Stimulated activated CD8-positive, alpha-beta memory T cell treated with anti-CD3 and anti-CD28 coated beads, Interleukin-4, amount 100 ng/mL, for 48 hours (primary cell): Measurements from ENCODE around the gene SLC6A11.

Experiments used
- DNase-seq: peaks from one replicate; pipeline ENCODE4 v3.0.0-alpha.2; 2020

Gene SLC6A11

GRCh38 chr3:10933805-10934481 is 117.9 kb downstream of the SLC6A11 start:
- no peak for DNase-seq

- no peak for DNase-seq
Measured at GRCh38 chr3:10935028-10935427, 119.0 kb downstream of the SLC6A11 start.

DNA sequence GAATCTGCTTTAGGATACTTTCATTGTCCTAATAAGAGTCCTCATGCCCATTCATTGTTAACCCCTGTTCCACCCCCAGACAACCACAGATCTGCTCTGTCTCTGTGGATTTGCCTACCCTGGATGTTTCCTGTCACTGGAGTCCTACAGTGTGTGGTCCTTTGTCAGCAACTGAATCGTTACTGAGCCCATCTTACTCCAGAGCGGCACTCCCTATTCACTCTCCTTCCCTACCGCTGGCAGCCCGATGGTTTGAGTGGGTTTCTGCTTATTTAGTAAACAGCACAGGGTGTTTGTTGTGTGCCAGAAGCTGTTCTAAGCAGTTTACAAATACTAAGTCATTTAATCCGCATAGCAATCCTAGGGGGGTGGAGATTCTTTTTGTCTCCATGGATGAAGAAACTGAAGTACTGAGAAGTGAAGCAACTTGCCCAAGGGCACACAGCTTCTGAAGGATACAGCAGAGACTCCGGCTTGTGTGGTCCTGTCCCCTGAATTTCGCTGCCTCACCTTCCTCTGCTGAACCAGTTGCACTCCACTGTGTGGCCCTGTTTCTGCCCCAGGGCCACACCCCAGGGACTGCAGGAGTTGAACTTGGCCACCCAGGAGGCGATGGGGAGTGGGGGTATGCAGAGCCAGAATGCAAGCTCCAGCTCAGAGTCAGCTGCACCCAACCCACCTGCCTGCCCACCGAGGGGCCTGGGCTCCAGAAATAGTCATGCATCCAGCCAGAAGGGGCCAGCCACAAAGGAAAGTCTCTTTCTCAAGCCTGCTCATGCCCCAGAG is 120.0 kb downstream of the SLC6A11 start:
- no peak for DNase-seq

GRCh38 chr3:10936686-10937085 is 120.7 kb downstream of the SLC6A11 start:
- DNase-seq: no peak

- no peak for DNase-seq
Measured at GRCh38 chr3:10937141-10937825, 121.3 kb downstream of the SLC6A11 start.

- DNase-seq: no peak
Measured at GRCh38 chr3:10939556-10939955, 123.5 kb downstream of the SLC6A11 start.

DNA sequence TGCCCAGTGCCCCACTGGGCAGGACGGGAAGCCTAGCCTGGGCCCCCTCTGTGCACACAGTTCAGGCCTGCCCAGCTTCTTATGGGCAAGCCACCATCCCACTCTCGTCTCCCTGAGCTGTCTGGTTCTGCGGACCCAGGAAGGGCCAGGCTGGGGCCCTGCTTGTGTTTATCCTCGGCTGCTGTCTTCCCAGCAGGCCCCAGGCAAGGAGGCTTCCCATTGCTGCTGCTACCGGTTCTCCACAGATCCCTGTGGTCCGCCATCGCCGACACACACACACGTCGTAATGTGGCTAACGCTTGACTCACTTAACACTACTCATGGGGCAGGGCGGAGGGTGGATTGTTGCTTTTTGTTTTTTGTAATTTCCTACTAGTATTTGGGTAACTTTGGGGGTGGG is 124.1 kb downstream of the SLC6A11 start:
- no peak for DNase-seq

DNA sequence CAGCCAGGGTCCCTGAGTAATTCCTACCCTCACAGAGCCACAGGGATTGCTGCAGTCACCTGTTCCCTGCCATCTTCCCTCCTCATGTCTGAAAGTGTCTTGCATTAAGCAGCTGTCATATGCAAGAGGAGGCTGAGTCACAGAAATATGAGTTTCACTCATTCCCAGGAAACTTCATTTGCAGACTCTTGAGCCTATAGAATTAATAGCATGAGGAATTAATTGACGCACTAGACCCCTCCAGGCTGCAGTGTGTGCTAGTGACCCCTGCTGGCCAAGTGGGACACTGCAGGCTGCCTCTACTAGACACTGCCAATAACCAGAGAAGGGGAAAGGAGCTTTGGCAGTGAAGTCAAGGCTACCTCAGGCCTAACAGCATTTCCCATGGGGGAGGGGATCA is 125.9 kb downstream of the SLC6A11 start:
- DNase-seq: peak; percentile 67

GRCh38 chr3:10942690-10943205 is 126.7 kb downstream of the SLC6A11 start:
- no peak for DNase-seq

GRCh38 chr3:10944866-10945265 is 128.8 kb downstream of the SLC6A11 start:
- DNase-seq: no peak

- peak; percentile 80 for DNase-seq
Measured at GRCh38 chr3:10945683-10946287, 129.8 kb downstream of the SLC6A11 start.

DNA sequence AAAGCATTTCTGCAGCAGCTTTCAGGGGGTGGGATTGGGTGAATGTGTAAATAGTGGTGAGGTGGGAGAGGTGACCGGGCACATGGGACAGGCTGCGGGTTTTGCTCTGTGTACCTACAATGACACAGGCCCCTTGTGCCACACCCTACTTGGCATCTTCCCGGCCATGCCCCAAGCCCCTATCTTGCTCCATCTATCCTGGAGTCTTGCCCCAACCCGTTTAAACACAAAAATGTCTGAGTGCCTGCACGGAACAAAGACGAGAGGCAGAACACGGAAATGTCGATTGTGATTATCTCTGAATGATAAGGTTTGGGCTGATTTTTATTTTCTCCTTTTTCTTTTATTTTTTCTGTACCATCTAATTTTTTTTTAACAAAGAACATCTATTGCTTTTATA is 130.5 kb downstream of the SLC6A11 start:
- no peak for DNase-seq

- DNase-seq: no peak
Measured at GRCh38 chr3:10948326-10948725, 132.3 kb downstream of the SLC6A11 start.

DNA sequence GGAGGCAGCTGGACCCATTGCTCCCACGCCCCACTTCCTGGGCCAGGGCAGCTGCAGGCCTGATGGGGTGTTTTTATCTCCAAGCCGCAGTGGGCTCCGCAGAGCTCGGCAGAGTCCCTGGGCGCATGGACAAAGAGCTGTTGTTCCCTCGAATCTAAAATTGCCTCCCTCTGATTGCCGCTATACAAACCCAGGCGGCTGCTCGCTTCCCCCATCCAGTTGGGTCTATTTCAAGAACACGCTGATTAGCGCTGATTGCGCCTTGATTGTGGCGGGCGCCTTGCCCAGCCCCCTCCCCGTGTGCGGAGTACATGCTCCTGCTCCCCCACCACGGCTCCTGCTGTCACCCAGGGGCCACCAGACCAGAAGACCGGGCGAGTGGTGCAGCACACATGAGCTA is 133.2 kb downstream of the SLC6A11 start:
- no peak for DNase-seq

DNA sequence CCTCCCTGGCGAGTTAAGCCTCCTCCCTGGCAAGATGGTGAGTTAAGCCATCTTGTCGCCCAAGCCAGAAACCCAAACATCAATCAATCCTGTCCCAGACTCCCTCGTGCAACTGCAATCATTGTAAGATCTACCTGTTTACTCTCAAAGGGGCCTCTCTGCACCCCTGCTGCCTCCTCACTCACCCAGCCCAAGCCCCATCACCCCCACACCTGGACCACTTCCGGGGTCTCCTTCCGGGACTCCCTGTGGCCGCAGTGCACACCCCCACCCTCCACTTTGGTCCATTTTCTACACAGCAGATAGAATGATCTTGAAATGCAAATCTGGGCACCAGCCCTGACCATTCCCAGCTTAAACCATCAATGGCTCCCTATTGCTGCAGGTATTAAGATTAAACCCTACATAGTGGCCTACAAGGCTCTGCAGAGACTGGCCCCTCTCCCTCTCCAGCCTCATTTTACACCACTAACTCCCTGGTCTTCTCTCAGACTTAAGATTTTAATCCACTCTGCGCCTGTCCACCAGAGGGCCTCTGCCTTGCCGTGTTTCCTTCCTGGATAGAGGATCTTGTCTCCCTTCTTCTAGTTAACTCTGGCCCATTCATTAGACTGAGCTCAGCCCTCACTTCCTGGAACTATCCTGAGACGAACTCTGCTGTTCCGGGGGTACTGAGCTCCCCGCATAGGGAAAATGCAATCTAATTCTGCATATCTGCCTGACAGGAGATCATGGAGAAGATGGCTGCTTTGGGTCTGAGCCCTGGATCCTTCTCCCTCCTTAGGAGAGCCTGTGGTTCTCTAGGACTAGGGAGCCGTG is 134.7 kb downstream of the SLC6A11 start:
- DNase-seq: peak; percentile 25

- no peak for DNase-seq
Measured at GRCh38 chr3:10951295-10951926, 135.4 kb downstream of the SLC6A11 start.

DNA sequence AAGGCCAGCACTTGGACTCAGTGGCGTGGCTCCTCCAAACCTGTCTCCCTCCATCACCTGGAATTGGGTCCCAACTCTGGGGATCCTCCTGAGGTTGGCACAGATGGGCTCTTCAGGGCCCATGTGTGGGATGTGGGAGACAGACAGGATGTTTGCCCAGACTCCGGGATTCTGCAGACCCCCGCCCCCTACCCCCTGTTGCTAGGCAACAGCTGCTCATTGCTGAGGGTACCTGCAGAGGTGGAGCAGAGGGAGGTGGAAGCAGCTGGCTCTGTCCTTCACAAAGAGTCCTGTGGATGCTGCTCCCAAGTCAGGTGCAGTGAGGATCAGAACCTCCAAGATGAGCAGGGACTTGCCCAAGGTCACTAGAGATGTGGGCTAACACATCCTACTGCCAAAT is 136.5 kb downstream of the SLC6A11 start:
- DNase-seq: no peak

GRCh38 chr3:10954740-10955139 is 138.7 kb downstream of the SLC6A11 start:
- DNase-seq: no peak

- DNase-seq: no peak
Measured at GRCh38 chr3:10955711-10956453, 139.9 kb downstream of the SLC6A11 start.

DNA sequence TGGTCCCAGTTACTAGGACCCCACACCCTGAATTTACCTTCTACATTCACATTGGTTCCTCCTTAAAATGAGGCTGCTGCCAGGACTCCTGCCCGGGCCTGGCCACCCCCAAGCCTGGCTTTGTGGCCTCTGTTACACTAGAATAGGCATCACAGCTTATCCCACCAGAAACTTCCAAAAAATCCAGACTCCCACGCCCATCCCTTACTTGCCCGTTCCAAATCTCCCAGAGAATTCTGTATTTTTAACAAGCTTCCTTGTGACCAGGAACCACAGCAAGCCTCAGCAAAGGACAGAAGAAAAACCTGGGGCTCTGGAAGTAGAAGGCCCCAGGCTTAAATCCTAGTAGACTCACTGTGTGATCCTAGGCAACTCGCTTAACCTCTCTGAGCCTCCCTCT is 140.5 kb downstream of the SLC6A11 start:
- no peak for DNase-seq

GRCh38 chr3:10956986-10957385 is 141.0 kb downstream of the SLC6A11 start:
- no peak for DNase-seq
